Measurements from ENCODE around the gene PRAC2.

Gene PRAC2

DNA sequence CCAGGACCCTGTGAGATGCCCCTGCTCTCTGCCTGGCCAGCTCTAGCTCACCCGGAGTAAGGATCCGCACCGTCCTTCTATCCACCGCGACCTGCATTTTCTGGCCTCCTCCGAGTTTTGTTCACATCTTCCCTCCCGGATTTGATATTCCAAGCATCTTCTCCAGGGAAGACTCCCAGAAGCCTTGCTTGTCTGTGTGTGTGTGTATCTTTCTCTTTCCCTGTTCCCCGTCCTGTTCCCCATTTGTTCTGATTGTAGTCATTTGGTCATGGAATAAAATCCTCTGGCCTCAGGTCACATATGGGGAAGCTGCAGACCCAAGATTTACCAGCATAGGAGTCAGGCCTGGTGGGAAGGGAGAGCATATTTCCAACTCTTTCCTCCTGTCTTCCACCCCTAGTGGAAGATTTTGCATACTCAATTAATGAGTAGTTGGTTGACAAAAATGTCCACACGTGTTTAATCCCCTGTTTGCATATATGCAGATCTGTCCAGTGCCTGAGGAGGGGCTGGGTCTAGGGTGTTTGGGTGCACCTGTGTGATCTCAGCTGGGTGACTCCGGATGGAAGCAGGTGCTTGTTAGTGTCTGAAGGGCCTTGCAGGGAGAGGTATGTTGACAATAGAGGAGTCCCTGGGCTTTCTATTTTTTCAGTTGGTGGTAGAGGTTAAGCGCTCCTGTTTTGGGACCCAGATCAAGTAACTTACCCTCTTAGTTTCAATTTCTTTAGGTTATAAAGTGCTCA is 2.5 kb upstream of the PRAC2 start:
- DNase-seq: no peak

DNA sequence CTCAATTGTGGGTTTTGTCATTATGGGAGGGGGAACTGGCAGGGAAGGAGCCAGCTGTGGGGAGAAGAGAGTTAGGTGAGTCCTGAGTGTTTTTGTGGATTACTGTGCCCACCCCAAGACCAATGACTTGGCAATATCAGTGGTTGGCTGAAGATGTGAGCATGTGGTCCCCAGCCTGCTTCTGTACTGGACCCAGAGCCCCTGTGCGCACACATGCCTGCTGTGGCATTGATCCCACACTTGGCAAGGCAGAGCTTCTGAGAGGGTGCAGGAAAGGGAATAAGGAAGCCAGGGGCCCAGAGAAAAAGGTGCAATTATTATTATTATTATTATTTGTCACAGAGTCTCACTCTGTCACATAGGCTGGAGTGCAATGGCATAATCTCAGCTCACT is 2.0 kb upstream of the PRAC2 start:
- no peak for DNase-seq

DNA sequence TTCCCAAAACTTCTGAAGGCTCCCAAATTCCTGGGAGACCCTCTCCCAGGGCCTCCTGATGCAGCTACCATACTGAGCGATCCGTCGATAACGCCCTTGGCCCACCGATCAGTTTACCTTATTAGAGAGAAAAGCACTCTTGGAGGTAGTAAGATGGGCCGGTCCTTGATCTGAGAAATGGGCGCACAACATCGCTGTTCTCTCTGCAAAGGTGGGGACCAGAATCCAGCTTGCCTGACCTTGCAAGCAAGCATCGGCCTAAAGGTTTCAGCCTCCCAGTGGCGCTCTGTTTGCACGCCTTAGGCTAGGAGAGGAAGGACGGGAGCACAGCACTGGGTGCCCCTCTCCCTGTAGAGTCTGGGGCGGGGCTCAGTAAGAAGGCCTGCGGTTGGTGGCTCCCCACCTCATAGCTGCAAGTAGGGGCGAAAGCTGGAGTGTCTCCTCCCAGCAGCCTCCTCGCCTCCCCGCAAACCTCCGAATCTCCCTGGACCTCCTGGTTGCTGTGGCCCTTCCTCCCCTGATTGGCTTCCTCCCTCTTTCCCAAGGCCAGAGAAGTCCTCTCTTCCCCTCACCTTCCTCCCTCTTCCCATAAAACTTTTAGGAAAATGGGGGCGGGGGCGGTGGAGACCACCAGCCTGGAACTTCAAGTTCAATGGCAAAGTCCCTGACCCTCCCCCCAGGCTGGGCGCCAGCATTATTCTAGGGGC is 631 bp upstream of the PRAC2 start, which contains the start of gene PRAC1:
Gene PRAC1 (minus strand): TSS at position 318 of the 707 bp plus-strand sequence. CDS start 126 bp downstream, at position 192.
- no peak for DNase-seq

DNA sequence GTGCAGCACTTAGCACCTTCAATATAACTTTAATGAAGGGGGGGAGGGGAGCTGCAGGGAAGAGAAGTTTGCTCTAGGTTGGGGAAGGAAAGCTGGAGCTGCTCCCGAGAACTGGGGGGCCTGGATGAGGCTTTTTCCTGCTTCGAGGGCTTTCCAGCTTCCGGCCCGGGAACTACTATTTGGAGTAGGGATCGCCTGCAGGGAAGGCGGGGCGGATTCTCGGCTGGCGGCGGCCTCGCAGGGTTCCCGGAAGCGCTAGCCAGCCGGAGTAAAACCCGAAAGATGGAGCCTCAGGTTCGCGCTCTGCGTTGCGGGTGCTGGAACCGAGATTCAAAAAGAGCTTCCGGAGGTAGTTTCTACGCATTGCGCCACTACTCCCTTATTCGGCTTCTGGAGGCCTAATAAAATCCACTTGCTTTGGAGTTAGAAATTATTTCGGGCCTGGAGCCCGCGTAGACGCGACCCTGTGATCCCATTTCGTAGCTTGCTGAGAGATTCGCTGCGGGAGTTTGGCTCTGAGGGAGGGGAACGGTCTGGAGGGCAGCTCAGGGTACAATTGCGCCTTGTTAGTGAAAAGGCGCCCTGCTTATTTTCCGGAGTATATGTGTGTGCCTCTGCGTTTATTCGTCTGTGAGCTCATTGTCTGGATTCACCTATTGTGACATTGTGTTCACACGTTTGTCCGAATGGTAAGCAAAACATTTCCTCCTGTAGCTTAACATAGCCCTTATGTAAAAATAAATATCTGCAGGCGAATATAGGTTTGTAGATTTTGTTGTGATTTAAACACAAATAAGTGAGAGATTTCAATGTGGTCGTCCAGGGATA is 652 bp downstream of the PRAC2 start:
- DNase-seq: no peak

DNA sequence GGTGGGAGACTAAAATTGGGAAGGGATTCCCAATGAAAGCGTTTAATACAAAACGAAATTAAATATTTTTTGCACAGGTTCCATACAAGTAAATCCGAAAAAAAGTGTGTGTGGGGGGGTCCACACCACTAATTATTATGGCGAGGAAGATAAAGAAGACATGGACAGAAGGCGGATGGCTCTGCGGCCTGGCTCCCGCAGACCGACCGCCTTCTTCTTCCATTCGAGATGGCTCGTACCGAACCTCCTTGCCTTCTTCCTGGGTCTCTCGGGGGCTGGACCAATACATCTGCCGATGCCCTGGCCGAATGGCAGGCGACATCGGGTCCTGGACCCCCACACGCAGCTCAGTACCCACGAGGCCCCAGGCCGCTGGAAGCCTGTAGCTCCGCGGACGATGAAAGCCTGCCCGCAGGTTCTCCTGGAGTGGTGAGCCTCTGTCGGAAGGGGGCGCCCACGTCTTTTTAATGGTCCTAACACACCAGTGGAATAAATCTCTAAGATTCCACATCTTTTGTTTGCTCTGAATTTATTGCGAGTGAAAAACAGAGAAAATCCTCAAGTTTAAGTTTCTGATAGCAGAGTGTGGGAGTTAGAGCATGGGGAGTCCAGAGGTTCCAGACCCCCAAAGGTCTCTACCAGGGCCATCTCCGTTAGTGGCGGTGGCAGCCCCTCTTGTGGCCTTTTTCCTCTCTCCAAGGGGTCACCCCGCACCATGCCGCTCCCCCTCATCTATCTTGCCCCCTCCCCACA is 1.4 kb downstream of the PRAC2 start:
- DNase-seq: peak; percentile 18

DNA sequence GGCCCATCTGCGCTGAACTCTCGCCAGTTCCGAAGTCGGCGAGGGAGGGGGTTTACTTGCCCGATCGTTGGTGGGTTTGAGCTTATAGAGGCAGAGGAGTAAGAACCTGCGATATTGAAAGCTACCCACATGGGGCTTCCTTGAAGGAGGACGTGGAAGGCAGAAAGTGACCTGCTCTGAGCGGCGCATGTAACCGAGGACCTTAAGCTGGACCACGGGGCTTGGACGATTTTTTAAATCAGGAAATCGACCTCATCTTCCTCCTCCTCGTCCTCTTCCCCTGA is 2.0 kb downstream of the PRAC2 start:
- DNase-seq: no peak

DNA sequence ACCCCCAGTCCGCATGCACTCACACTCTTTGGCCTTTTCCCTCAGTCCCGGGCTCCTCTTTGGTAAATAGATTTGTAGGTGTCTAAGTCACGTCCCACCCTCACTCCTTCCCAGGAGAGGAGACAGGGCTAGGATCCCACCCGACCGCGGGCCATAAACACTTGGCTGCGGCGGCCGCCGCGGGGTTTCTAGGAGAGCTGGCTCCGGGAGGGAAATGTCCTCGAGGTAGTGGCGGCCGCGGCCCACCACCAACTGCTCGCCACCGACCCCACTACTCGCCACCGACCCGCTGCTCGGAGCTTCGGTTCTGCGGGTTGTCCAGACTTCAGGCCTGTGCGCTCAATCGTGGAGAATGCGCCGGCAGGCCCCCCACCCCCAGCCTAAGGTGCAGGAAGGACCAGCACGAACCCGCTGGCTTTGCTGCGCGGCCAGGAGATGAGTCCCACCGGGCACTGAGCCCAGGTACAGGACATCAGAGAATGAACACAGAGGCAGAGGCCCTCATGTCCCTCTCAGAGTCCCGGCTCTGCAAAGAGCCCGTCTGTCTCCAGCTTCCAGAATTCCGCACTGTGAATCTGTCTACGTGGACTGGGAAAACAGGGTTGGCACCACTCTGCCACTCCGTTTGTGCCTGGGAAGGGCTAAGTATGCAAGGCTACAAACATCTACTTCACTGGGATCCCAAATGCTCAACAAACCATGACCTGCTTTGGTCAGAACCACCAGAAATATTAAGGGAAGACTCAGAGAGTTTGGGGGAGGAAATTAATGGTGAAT is 2.5 kb downstream of the PRAC2 start:
- DNase-seq: no peak

DNA sequence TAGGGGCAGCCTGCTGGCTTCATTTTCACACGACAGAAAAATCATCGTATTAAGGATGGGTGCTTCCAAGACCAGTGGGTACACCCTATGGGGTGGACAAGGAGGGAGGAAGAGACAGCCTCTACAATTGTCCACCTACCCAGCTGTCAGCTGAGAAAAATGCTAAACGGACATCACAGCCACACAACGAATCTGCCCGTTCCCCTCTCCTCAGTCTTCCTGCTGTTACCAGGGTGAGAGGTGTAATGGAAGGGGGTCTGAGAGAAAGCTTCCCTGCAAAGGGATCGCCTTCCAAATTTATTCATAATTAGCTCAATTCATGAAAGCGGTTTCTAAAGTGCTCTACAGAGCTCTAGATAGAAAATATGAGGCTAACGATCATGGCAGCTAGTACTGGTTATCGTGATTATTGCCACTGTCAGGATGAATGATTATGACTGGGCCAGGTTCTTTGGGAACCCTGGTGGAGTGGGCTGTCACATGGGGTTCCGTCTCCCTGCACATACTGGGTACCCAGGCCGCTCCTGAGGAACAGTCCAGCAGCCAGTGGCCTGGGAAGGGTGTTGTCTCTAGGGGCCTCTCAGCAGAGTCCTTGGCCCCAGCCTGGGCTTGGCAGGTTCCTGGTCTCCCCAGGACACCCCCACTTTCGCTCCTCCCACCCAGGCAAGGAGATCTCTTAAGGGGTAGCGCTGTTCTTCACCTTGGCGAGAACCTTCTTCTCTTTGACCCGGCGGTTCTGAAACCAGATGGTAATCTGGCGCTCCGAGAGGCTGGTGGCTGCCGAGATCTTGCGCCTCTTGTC is 3.3 kb downstream of the PRAC2 start:
- no peak for DNase-seq

DNA sequence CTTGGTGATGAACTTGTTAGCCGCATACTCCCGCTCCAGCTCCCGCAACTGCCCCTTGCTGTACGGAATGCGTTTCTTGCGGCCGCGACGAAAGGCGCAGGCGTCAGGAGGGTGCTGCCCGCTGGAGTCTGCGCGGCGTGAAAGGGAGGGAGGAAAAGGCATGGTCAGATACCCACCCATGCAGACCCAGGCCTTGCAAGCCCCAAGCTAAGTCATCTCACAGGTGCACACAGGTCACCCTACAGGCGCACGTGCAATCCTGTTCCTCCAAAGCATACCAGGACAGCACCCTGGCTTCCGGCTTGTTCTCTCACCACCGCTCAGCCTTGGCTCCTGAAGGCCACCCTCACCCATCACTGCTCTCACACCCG is 3.9 kb downstream of the PRAC2 start:
- DNase-seq: no peak

DNA sequence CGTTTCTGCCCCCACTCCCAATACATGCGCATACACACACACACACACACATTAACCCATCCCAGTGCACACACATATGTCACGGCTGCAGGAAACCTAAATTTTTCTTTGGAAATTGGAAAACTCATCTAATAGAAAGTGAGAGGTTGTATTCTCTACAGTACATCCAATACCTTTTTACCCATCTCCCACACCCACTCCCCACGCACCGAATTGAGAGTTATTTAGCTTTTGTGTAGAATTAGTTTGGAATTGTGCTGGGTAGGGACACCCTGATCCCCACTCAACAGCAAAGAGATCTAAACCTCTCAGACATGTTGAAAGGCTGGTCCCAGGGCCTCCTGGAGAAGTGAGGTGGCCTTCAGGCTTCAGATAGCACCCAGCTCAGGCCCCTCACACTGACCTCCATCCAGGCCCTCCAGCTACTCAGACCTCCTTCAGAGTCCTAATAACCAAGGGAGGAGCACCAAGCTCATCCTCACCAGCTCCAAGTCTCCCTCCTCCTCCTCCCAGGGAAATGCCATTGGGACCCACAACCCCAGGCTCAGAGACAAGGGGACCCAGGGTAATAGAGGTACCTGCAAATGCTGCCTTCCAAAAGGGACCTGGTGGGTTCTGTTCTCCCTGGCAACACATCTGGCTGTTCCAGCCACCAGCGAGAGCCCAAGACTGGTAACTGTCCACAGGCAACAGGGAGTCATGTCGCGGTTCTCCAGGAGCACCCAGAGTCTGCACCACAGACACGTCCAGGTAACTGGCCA is 4.6 kb downstream of the PRAC2 start:
- no peak for DNase-seq

DNA sequence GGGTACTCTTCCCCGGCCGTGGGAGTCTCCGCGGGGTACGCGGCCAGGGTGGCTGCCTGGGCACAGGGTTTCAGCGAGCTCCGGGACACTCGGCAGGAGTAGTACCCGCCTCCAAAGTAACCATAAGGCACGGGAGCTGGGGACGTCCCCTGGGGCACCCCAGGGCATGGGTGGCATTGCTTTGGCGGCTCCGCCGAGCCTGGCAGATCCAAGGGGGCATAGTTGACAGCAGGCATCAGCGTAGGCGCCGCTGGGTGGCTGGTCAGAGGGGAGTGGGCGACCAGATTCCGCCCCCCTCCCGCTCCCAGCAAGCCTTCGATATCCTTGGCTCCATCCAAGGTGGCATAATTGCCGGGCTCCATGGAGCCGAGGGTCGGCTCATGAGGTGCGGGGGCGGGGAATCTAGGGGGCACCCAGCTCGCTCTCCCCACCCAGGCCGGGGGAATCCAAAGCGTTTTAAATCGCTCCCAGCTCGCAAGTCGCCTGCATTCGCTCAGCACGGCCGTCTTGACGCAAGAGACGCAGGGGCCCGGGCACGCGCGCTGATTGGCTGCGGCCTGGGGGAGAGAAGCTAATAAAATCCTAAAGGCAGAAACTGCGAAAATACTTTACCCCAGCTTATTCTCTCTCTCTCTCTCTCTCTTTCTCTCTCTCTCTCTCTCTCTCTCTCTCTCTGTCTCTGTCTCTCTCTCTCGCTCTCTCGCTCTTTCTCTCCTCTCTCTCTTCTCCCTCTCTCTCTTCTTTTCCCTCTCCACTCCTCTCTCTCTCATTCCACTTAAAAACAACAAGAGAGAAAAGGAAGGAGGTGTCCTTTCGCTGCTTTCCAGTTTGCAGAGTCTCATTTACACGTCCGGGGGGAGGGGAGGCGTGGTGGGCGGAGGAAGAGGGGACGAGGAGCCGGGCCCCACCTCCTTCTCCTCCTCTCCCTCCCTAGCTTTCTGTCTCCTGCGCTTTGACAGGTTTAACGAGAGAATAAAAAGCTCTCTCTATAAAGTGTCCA is 5.5 kb downstream of the PRAC2 start, which contains the start of gene HOXB13:
Gene HOXB13 (minus strand): TSS at position 519 of the 1,000 bp plus-strand sequence. CDS start 157 bp downstream, at position 362.
- DNase-seq: peak; percentile 63

DNA sequence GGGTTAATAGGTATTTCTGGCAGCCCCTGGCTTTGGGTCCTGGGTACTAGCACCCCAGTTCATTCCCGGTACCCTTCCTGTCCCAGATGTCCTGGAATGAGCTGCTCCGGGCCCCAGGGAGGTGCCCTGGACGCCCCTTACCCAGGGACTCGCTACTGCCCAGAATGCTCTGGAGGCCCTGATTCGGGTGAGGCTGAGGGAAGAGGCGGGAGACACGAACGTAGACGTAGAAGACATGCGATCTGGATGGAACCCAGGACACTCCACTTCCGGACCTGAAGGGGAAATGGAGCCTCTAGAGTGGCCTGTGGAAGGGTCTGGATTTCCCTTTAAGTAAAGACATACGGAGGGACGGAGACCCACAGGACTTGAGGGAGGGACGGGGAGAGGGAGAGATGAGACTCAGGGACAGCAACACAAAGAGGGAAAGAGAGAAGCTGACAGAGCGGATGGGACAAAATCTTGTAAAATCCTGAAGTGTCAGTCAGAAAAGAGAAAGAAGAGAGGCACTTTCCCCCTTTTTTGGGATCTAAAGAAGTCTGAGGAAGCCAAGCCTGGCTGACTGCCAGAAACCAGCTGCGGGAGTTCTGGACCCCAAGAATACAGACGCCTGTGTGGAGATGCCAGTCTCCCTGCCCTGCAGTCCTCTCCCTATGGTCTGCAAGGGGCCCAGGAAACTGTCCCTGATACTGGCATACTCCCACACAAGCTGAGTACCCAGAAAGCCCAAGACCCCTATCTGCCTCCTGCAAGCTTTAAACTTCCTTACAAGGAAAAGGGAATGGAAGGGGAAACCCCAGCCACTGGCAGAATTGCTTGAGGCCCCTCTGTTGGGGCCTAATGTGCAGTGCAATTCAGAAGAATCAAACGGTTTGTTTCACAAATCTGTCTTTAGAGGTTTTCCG is 6.6 kb downstream of the PRAC2 start:
- DNase-seq: peak; percentile 16

DNA sequence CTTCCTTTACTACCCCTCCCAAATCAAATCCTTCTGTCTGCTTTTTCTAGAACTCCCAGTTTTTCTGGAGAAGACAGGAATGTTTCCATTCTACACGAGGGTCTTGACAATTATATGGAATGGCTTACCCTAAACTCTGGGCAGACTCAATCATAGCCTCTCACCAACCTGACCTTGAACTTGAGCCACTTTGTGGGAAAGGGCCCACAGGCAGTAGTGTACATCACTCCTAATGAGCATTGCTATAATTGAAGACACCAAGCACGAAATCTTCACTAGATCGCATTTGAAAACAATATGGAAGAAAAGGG is 7.2 kb downstream of the PRAC2 start:
- DNase-seq: no peak

DNA sequence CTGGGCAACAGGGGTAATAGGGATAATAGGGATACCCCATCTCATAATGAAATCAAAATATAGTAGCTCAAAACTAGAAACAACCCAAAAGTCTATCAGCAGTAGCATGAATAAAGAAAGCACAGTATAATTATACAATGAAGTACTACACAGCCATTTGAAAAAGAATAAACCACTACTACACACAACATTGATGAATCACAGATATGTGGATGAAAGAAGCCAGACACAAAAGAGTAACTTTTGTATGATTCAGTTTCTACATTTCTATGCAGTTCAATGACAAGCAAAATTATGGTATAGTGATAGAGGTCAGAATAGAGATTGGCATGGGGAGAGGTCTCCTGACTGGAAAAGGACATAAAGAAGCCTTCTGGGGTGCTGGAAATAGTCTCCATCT is 8.4 kb downstream of the PRAC2 start:
- no peak for DNase-seq

DNA sequence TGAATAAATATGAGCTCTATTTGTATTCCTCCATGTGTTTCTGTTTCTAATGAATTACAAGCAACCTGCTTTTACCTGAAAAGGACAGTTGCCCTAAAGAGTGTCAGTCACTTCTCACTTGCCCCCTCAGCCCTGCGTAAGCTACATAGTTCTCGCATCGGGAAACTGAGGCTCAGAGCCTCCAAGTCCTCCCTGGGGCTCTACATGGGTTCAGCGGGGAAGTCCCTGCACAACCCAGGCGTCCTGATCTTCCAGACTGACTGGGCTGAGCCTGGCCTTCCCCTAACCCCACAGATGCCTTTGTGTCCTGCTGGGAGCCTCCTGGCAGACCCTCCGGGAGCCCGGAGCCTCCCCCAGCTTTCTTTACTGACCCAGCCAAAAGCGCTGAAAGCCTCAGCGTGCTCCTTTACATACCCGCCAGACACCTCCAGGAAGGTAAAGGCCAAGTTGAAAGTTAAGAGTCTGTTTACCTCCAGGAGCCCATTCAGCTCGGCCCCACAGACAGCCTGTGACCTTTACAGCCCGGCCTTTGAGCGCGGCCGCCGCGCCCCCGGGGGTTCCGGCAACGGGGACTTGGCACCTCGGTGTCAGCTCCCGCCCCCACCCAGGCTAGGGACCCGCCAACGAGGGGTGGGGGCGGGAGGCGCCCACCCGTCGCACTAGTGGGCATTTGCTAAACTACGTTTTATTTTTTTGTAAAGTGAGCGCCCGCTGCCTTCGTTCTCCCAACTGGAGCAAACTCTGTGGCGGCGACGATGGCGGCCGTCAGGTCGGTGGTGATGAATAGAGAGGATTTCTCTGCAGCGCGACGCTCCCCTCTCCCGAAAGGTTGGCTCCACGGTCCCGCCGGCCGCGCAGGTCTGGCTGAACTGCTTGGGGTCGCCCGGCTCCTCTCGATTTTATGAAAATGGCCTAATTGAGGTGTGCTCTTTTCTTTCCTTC is 10.0 kb downstream of the PRAC2 start:
- DNase-seq: no peak

DNA sequence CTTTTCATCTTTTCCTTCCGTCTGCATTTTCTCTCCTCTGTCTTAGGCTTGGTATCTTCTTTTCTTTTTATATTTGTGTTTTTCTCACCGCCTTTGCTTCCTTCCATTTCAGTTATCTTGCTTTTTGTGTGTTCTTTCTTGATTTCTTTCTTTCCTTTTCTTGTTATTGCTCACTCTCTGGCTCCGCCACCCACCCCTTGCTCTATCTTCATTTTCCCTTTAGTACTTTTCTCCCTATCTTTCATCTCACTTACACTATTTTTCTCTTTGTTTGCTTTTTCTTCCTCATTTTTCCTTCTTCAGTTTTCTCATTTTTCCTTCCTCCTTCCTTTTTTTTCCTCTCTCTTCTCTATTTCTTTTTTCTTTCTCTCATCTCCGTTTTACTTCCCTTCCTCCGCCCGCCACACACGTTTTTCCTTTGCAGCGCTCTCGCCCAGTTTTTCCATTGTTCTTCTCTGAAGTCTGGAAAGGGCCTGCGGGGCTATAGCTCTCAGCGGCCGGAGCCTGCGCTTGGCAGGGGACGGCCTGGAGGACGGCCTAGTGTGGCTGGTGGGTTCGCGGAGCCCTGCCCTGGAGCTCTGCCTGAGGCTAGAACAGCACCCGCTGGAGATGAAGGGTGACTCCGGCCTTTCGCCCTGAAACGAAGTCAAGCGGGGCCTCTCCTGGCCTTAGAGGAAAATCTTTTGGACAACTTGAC is 10.8 kb downstream of the PRAC2 start:
- no peak for DNase-seq
